ENCODE measurements around the gene RNF26.

RNF26 gene

DNA sequence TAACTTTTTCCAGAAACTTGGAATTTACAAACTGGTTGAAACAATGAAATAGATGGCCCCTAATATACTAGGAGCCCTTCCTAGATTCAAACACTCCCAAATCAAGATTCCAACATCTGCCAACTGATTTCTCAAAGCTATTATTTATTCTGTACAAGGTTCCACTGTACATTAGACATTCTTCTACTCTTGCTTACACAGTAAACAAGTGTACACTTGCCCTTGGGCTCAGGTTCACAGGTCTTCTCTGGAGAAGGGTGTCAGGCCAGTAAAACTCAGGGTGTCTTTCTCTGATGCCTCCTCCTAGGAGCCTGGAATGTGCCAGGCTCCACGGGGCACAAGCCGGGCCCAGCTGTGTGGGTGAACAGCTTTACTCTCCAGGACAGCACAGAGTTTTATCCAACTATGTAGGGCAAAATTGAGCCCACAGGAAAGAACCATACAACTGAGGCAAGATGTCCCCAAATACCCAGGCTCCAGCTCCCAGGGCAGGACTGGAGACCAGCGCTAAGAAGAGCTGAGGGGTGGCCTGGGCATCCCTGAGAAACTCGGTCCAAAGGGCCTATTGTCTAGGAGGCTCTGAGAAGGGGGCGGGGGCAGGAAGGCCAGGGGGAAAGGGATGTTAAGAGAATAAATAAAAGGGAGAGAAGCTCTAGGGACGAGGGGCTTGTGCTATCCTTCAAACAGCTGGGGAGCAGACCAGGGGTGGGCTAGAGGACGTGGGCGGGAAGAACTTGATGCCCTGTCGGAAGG lies 20.9 kb downstream of the RNF26 start:
- DNase-seq: no peak

DNA sequence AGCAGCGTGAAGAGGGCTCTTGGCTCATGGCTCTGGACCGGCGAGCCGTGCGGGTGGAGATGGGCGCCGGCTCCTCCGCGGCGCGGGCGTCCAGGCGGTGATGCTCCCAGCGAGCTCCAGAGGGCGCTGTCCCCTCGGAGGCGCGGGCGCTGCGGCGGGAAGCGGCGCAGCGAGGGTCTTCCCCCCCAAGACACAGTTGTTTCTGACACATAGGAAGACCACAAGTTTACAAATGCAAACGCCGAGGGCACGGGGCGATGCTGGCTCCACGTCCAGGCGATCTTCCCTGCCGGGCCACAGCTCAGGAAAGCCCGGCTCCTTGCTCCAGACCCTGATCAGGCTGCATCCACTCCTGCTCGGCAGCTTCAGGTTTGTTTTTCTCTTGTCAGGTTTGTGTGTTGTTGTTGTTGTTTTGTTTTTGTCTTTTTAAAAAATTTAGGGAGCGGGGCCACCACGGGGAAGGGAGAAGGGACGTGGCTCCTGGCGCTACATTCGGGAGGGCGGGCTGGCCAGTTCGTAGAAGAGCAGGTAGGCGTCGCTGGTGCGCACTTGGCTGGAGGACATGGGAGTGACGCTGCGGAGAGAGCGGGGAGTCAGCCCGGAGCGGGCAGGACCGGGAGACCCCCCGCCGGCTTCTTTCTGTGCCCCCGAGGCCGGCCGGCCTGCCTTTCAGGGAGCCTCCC lies 22.2 kb downstream of the RNF26 start:
- no peak for DNase-seq

DNA sequence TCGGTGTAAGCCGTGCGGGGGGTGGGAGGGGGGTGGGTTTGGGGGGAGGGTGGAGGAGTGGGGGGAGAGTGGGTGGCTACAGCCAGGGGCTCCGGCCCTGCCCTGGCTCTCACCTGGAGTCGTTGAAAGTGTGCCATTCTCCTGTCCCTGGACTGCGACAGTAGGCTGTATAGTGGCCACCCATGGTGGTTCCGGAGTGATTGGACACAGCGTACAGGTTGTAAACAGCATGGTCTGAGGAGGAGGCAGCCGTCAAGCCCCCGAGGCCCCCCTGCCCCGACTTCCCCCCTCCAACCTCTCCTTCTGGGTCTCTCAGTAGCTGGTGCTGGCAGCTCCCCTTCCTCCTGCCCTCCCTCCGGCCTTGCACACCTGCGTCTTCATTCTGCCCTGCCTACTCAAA lies 22.7 kb downstream of the RNF26 start:
- DNase-seq: no peak

- no peak for DNase-seq
Measured at GRCh38 chr11:119359365-119360214, 25.3 kb downstream of the RNF26 start.

- DNase-seq: no peak
Measured at GRCh38 chr11:119361056-119361787, 26.9 kb downstream of the RNF26 start.

GRCh38 chr11:119361941-119362725 lies 27.8 kb downstream of the RNF26 start:
- DNase-seq: no peak

DNA sequence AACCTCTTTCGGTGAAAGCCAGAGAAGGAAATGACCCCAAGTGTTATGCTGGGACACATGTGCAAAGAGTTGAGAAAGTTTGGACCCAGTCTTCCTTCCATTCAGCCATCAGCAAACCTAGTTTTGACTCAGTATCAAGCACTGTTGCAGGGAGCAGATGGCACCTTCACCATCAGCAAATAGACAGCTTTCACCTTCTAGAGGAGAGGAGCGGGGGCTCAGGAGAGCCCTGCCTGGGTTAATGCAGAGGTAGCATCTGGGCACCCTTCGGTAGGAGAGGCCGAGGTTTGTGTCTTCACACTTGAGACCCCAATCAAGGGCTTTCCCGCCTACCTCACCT lies 28.4 kb downstream of the RNF26 start:
- DNase-seq: no peak

DNA sequence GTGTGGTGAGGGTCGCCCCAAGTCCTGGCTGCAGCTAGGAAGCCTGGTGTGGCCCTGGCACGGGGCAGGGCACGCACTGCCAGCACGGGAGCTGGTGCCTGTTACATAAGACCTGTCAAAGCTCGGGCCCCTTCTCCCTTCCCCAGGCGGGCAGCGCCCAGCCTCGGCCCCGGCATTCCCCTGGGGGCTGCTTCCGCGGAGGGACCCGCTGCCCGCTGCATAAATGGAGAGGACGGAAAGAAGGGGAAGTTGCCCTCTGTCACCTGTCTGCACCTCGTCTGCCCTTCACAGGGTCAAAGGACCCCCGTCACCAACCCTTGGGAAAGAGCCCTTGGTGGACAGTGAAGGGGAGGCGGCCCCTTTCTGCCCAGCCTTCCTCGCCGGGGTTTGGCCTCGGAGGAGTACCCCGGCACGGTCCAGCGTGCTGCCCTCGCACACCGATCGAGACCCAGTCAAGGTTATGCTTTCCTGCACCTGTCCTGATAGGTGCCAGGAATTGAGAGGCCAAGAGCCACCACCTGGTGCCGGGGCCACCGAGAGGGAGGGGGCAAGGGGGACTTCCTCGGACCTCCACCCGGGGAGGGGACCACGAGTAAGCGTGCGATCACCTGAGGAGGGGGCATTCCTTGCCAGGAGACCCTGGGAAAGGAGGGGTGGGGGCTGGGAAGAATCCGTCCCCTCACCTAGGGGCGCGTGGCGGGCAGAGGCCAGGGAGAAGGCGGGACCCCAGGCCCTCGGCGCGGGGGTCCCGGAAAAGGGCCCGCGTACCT lies 28.9 kb downstream of the RNF26 start:
- no peak for DNase-seq

- no peak for DNase-seq
Measured at GRCh38 chr11:119363851-119364590, 29.7 kb downstream of the RNF26 start.

DNA sequence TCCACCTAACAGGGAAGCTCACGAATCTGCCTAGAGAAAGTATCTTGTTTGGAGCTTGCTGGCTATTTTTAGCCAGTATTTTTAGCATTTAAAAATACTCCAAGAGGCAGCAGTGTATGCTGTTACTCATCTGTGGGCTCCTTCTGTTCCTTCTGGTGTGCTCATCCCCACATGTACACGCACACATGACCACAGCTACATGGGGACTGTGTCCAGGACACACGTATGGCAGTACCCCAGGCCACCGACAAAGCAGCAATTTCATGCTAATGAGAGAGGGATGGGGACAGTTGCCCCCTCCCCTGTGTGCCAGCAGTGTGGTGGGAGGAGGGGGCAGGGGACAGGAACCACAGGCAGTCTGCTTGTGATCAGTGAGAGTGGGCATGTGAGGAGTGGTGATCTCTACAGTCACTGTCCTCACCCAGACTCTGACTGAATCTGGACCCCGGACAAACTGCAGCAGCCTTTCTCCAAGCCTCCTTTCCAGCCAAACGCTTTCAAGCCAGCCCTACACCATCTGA lies 30.8 kb downstream of the RNF26 start:
- no peak for DNase-seq

- no peak for DNase-seq
Measured at GRCh38 chr11:119366690-119367620, 32.6 kb downstream of the RNF26 start.

DNA sequence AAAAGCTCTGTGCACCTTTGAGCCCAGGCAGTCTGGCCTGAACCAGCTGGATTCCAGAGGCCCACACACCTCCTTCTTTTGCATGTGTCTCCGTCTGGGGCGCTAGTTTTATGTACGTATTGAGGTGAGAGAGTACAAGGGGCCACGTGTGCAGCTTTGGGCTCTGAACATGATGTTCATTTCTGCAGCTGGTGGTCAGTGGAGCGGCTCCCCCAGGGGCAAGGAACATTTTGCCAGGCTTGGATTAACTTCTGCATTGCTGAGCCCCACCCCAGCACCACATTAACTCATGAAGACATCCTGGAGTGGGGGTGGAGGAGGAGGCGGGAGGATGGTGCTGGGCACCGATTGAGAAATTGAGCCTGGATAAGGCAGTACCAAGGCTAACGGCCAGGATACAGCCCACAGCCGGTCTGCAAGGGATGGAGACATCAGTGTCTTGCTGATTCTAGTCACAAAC lies 33.4 kb downstream of the RNF26 start:
- no peak for DNase-seq

DNA sequence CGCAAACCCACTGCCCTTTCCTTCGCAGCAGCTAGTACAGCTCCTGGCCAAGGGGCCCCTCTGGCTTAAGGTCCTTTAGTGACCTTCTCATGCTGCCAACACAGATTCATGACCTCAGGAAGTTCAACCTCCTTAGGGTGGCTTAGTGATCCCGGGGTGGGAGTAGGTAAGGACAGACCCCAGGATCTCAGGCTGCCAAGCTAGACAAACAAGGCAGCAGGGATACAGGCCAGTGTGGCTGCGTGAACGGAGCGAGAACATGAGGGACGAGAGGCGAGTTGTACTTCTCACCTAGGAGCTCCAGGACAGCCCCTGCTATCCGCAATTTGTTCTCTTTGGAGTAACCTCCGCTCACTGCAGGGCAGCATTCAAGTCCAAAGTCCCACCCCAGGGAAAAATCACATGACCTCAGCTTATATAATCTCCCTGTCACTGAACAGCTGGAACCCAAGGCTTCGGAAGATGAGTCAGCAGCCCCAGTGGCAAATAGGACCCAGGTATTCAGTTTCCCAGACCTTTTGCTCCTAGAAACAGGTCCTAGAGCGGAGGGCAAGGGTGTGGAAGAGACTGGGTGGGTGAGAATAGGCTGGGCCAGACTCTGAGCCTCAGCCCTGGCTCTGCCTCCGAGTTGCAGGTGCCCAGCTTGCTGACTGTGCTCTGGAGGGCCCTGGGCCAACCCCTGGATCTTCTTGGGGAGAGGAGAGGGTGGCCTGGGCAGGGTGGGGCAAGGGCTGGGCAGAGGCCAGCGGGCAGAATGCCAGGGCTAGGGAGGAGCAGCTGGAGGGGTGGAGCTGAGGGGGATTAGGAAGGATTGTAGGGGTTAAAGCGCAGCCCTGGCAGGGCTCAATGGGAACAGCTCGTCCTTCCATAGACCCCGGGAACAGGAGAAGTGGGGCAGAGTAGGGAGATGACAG lies 34.1 kb downstream of the RNF26 start:
- no peak for DNase-seq

DNA sequence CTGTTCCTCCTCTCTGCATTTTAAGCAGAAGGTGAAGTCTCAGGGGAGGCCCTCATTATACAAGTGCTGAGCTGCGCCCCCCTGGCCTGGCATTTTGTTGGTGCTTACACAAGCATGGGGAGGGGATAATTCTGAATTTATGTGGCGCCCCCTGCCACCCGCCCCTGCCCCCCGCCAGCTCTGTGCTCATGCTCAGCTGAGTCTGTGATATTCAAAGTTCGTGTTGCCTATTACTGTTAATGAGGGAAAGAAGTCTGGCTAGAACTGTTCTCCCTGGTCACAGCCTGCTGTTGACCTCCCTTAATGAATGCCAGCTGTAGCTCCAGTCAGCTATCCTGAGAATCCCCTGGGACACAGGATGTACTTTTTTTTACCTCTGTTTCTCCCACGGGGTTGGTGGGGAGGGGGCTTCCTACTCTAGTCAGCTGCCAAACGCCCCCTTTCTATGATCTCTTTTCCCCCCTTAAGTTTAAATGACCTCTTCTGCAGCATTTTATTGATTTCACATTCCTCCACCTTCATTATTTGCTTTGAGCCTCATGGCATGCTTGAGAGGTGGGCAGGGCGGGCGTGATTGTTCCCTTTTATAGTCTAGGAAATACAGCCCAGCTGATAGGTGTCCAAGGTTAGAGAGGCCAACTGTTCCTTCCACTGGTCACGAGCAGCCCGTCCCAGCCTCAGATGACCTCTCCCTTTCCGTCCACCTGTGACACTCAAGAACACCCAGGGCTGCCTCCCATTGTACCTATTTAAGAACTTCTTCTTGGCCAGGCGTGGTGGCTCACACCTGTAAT lies 35.0 kb downstream of the RNF26 start:
- no peak for DNase-seq

DNA sequence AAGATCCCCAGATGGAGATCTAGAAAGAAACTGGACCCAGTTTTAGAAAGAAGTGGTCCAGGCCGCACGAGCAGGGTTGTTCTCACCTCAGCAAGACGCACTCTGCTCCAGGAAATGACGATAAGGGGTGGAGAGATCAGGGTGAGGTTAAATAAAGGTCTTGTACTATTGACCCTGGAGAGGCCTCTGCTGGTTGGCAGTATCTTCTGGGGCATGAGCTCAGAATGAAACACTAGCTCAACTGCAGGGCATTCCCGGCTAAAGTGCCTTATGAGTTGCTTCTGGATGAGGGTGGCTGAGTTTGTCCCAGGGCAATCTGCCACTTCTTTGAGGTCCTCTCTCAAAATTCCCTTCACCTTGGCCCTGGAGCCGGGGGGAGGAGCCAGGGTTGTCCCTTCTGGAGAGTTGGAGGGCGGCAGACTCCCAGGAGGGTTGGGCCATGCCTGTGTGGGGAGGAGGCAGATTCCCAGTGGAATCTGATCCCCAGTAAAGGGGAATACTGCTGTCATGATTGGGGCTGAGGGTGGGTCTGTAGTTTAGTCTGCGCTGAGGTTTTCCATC lies 36.2 kb downstream of the RNF26 start:
- DNase-seq: no peak

GRCh38 chr11:119371067-119371601 lies 36.8 kb downstream of the RNF26 start:
- no peak for DNase-seq

DNA sequence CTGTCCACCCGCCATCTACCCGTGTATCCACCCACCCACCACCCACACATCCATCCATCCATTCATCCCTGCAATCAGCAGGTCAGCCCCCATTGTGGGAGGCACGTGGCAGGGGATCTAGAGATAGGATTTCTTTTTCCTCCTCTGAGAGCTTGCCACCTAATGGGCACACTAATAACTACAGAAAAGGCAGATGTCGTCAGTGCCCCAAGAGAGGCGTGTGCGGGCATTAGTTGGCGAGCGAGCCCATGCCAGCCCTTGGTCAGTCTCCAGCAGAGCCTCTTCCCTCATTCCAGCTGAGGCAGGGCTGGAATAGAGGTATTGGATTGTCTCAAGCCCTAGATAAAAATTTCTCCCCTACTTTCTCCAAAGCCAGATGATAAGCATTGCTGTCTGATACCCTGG lies 37.5 kb downstream of the RNF26 start:
- no peak for DNase-seq

Data from NCI-H1417 treated with DMSO at 0.1 percent for 48 hours (cell line).